AG09319 (cell line): ENCODE data around the gene CLASRP.

Experiments
- DNase-seq: peaks from one replicate; pipeline ENCODE4 v3.0.0-alpha.2; 2010; ENCODE audit warnings: low read depth; ENCODE audit errors: extremely low read depth
- TF ChIP-seq, protein P1 (sequence below): IDR thresholded peaks from 2 replicates; pipeline ENCODE4 v1.5.1; 2011; ENCODE audit warnings: low read depth, mild to moderate bottlenecking, inconsistent platforms, low read length, moderate library complexity

CLASRP gene

DNA sequence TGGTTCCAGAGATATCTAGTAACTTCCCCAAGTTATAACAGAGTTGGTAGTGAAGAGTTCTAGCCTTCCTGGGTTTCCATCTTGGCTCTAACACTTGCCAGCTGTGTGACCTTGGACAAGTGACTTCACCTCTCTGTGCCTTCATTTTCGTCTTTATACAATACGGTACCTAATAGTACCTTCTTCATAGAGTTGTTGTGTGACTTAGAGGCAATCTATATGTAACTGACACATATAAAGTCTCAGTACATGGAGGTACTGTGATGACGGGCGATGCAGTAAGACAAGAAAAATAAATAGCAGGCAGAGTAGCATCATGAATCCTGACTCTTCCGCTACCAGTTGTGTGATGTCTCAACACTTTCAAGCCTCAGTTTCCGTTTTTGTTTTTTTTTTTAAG is 8.0 kb upstream of the CLASRP start:
- DNase-seq: no peak
- TF ChIP-seq, protein P1, sequence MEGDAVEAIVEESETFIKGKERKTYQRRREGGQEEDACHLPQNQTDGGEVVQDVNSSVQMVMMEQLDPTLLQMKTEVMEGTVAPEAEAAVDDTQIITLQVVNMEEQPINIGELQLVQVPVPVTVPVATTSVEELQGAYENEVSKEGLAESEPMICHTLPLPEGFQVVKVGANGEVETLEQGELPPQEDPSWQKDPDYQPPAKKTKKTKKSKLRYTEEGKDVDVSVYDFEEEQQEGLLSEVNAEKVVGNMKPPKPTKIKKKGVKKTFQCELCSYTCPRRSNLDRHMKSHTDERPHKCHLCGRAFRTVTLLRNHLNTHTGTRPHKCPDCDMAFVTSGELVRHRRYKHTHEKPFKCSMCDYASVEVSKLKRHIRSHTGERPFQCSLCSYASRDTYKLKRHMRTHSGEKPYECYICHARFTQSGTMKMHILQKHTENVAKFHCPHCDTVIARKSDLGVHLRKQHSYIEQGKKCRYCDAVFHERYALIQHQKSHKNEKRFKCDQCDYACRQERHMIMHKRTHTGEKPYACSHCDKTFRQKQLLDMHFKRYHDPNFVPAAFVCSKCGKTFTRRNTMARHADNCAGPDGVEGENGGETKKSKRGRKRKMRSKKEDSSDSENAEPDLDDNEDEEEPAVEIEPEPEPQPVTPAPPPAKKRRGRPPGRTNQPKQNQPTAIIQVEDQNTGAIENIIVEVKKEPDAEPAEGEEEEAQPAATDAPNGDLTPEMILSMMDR: no peak

DNA sequence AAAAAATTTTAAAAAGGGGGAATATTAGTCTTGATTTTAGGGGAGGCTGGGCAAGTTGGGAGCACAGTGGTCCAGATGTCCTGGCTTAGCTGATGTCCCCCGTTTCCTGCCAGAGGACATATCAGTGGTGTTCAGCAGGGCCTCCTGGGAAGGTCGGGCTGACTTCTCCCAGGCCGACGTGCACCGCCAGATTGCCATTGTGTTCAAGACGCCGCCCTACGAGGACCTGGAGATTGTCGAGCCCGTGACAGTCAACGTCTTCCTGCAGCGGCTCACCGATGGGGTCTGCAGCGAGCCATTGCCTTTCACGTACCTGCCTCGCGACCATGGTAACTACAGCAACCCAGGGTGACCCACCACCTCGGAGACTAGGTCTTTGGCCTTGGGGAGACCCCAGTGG is 6.4 kb upstream of the CLASRP start:
- TF ChIP-seq, protein P1: no peak
- no peak for DNase-seq

DNA sequence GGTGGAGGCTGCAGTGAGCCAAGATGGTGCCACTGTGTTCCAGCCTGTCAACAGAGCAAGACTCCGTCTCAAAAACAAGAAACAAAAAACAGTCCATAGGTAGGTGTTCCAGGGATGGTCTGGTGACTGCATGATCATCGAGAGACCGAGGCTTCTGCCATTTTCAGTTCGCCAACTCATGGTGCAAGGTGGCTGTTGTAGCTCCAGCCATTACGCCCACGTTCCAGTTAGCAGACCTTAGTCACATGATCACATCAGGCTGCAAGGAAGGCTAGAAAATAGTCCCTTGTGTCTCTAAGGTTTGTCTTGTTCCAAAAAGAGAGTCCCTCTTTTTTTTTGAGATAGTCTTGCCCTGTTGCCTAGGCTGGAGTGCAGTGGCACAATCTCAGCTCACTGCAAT is 3.1 kb upstream of the CLASRP start:
- TF ChIP-seq, protein P1: no peak
- DNase-seq: no peak

DNA sequence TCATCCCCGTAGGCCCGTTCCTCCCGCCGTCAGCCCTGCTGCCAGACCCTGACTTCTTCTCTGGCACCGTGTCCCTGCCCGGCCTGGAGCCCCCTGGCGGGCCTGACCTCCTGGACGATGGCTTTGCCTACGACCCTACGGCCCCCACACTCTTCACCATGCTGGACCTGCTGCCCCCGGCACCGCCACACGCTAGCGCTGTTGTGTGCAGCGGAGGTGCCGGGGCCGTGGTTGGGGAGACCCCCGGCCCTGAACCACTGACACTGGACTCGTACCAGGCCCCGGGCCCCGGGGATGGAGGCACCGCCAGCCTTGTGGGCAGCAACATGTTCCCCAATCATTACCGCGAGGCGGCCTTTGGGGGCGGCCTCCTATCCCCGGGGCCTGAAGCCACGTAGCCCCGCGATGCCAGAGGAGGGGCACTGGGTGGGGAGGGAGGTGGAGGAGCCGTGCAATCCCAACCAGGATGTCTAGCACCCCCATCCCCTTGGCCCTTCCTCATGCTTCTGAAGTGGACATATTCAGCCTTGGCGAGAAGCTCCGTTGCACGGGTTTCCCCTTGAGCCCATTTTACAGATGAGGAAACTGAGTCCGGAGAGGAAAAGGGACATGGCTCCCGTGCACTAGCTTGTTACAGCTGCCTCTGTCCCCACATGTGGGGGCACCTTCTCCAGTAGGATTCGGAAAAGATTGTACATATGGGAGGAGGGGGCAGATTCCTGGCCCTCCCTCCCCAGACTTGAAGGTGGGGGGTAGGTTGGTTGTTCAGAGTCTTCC is 1.3 kb upstream of the CLASRP start:
- DNase-seq: no peak
- TF ChIP-seq, protein P1: no peak

DNA sequence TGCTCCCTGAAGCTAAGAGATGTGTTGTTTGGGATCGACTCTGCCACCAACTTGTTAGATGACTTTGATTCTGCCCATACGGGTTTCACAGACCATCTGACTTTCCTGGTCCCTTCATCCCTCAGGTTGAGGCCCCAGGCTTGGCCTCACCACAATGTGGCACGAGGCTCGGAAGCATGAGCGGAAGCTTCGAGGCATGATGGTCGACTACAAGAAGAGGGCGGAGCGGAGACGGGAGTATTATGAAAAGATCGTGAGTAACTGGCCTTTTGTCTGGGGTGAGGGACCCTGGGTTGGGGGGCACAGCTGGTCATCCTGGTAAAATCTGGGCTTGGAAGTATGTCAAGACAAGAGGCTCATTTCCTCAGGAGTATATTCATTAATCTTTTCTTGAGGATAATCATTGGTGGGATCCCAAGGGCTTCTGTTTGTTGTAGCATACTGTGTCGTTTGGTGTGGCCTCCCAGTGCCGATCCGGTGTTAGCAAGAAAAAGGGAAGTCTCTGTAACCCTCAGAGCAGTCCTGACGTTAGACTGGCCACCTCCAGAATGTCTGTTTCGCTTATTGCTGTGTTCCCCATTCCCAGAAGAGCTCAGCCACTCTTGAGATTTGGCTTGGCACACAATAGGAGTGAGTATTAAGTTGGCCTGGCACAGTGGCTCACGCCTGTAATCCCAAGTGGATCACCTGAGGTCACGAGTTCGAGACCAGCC is 1.4 kb downstream of the CLASRP start:
- TF ChIP-seq, protein P1: no peak
- no peak for DNase-seq

DNA sequence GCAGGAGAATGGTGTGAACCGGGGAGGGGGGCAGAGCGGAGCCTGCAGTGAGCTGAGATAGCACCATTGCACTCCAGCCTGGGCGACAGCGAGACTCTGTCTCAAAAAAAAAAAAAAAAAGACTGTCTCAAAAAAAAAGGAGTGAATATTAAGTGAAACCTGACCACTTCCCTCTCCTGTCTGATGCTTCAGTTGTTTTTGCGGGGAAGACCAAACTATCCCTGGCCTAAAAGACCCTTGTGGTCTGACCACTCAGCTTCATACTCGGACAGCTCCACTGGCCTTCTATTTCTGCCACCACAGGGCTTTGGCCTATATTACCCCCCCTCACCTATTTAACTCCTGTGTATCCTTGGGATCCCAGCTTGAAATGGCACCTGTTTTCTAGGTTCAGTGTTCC is 2.3 kb downstream of the CLASRP start:
- no peak for DNase-seq
- TF ChIP-seq, protein P1: no peak

DNA sequence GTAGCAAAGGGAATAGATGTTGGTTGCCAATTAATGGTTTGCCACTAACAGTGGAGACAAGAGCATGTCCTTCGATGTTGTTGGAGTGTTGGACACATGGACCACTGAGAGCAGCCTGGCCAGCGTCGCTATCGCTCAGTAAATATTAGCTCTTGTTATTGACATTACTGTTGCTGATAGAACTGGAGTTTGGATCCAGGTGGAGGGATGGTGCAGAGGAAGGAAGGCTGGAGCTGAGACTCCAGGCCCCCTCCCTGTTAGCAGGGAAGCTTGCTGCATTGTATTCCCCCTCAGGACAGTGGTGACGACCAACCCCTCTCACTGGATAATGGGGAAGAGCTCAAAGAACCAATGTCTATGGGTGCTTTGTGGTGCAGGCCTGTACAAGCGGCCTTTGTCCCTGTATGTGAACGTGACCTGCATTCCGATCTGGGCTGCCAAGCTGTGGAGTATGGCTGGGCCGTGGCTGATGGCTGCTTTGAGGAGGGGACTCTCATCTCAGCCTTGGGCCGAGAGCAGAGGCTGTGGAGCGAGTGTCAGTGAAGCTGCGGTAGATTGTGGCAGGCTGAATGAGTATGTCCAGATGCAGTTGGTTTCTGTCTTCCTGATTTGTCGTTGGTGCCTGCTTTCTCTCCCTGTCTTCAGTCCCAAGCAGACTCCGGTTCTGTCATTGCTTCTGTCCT is 7.0 kb downstream of the CLASRP start:
- no peak for DNase-seq
- TF ChIP-seq, protein P1: no peak
